GM21515 (cell line): ENCODE measurements around the gene PACS2.
"Not testable (repeated sequence)": the region's sequence is repeated elsewhere in the genome, so short reads cannot be mapped to it uniquely, and the experiment has no call there.

Source experiments
- ATAC-seq: cut with Tn5 transposase; IDR thresholded peaks from one replicate; pipeline ENCODE4 v1.9.1; 2021; ENCODE audit not compliant: unreplicated experiment

PACS2 gene

GRCh38 chr14:105329411-105330150 lies 15.0 kb downstream of the PACS2 start:
- no peak for ATAC-seq

- no peak for ATAC-seq
Measured at GRCh38 chr14:105330491-105330895, 15.9 kb downstream of the PACS2 start.

- no peak for ATAC-seq
Measured at GRCh38 chr14:105331575-105332349, 17.2 kb downstream of the PACS2 start.

- ATAC-seq, result no peak
Measured at GRCh38 chr14:105332350-105332874, 17.9 kb downstream of the PACS2 start.

- no peak for ATAC-seq
Measured at GRCh38 chr14:105333020-105333490, 18.5 kb downstream of the PACS2 start.

- no peak for ATAC-seq
Measured at GRCh38 chr14:105333613-105334364, 19.2 kb downstream of the PACS2 start.

- ATAC-seq, result no peak
Measured at GRCh38 chr14:105334383-105335230, 20.1 kb downstream of the PACS2 start.

GRCh38 chr14:105335231-105335542 lies 20.6 kb downstream of the PACS2 start:
- not testable (repeated sequence) for ATAC-seq

GRCh38 chr14:105335735-105336476 lies 21.4 kb downstream of the PACS2 start:
- ATAC-seq, result no peak

- no peak for ATAC-seq
Measured at GRCh38 chr14:105336477-105337287, 22.1 kb downstream of the PACS2 start.

- no peak for ATAC-seq
Measured at GRCh38 chr14:105337433-105337832, 22.9 kb downstream of the PACS2 start.

GRCh38 chr14:105337966-105338741 lies 23.6 kb downstream of the PACS2 start:
- no peak for ATAC-seq

- ATAC-seq, result no peak
Measured at GRCh38 chr14:105340821-105341733, 26.5 kb downstream of the PACS2 start.

- ATAC-seq, result no peak
Measured at GRCh38 chr14:105343194-105343593, 28.6 kb downstream of the PACS2 start.

GRCh38 chr14:105346200-105346533 lies 31.6 kb downstream of the PACS2 start:
- no peak for ATAC-seq

- no peak for ATAC-seq
Measured at GRCh38 chr14:105346876-105347586, 32.5 kb downstream of the PACS2 start.

GRCh38 chr14:105347587-105347968 lies 33.0 kb downstream of the PACS2 start:
- no peak for ATAC-seq
